Mucosa of rectum (tissue), 2 donors: ENCODE data around the gene C10orf67.
"Not testable (repeated sequence)": the region's sequence is repeated elsewhere in the genome, so short reads cannot be mapped to it uniquely, and the experiment has no call there.

Source experiments
- H3K27ac ChIP-seq, 2 donors: one replicate each; pipeline ENCODE4 v1.7.0; 2013; ENCODE audit warnings: inconsistent platforms in 2 of 2, low read depth in 2 of 2, low read length in 2 of 2
- H3K27me3 ChIP-seq, 2 donors: one replicate each; pipeline ENCODE4 v1.7.0; 2013; ENCODE audit warnings: low read length in 2 of 2; ENCODE audit not compliant: control insufficient read depth in 2 of 2, insufficient read depth in 2 of 2
- H3K36me3 ChIP-seq, 2 donors: one replicate each; pipeline ENCODE4 v1.7.0; 2013; ENCODE audit warnings: low read length in 2 of 2; ENCODE audit not compliant: control insufficient read depth in 2 of 2, insufficient read depth in 2 of 2
- H3K4me1 ChIP-seq, 2 donors: one replicate each; pipeline ENCODE4 v1.7.0; 2013; ENCODE audit warnings: low read length in 2 of 2, mild to moderate bottlenecking in 1 of 2; ENCODE audit not compliant: control insufficient read depth in 2 of 2, insufficient read depth in 2 of 2
- H3K4me3 ChIP-seq, 2 donors: one replicate each; pipeline ENCODE4 v1.7.0; 2013; ENCODE audit warnings: low read length in 2 of 2
- H3K9ac ChIP-seq, 2 donors: one replicate each; pipeline ENCODE4 v1.7.0; 2013; ENCODE audit warnings: low read length in 2 of 2, low read depth in 1 of 2, mild to moderate bottlenecking in 1 of 2
- H3K9me3 ChIP-seq, 2 donors: one replicate each; pipeline ENCODE4 v1.7.0; 2013; ENCODE audit warnings: low read length in 2 of 2; ENCODE audit not compliant: control insufficient read depth in 2 of 2
- donor health status: healthy.
- donor health status: Normal muscosa, but diverticular disease.

Gene C10orf67

GRCh38 chr10:23362879-23363792 lies 18.5 kb upstream of the C10orf67 start:
- no peaks in the 10 kb centered on the region for H3K27me3 ChIP-seq
- H3K4me1 ChIP-seq: no peaks in the 10 kb centered on the region
- H3K9ac ChIP-seq: no peak overlapping the region
- H3K27ac ChIP-seq: no peak overlapping the region
- H3K36me3 ChIP-seq: no peaks in the 10 kb centered on the region
- no peak overlapping the region for H3K4me3 ChIP-seq
- H3K9me3 ChIP-seq: no peaks in the 10 kb centered on the region

GRCh38 chr10:23362069-23362830 lies 17.7 kb upstream of the C10orf67 start:
- H3K9ac ChIP-seq: no peak overlapping the region
- H3K9me3 ChIP-seq: no peaks in the 10 kb centered on the region
- H3K36me3 ChIP-seq: no peaks in the 10 kb centered on the region
- H3K27ac ChIP-seq: no peak overlapping the region
- H3K4me1 ChIP-seq: no peaks in the 10 kb centered on the region
- no peak overlapping the region for H3K4me3 ChIP-seq
- no peaks in the 10 kb centered on the region for H3K27me3 ChIP-seq

- H3K9me3 ChIP-seq: no peaks in the 10 kb centered on the region
- H3K27ac ChIP-seq: no peak overlapping the region
- no peaks in the 10 kb centered on the region for H3K36me3 ChIP-seq
- no peaks in the 10 kb centered on the region for H3K27me3 ChIP-seq
- no peak overlapping the region for H3K9ac ChIP-seq
- no peaks in the 10 kb centered on the region for H3K4me1 ChIP-seq
- no peak overlapping the region for H3K4me3 ChIP-seq
Observed at GRCh38 chr10:23361665-23362064, 17.1 kb upstream of the C10orf67 start.

GRCh38 chr10:23359692-23360380 lies 15.2 kb upstream of the C10orf67 start:
- Histone ChIP-seq H3K9me3 (no peaks in the 10 kb centered on the region), H3K27ac (no peak overlapping the region), H3K36me3 (no peaks in the 10 kb centered on the region), H3K4me1 (peaks cover 0 to 5% of the 10 kb centered on the region in 2 donors), H3K9ac (no peak overlapping the region), H3K27me3 (no peaks in the 10 kb centered on the region), H3K4me3 (no peak overlapping the region)

GRCh38 chr10:23358357-23358756 lies 13.8 kb upstream of the C10orf67 start:
- Histone ChIP-seq H3K27ac (no peak overlapping the region), H3K4me1 (peaks cover 0 to 6% of the 10 kb centered on the region in 2 donors), H3K4me3 (no peak overlapping the region), H3K27me3 (no peaks in the 10 kb centered on the region), H3K9ac (no peak overlapping the region), H3K36me3 (no peaks in the 10 kb centered on the region), H3K9me3 (no peaks in the 10 kb centered on the region)

- H3K9ac ChIP-seq: no peak overlapping the region
- no peaks in the 10 kb centered on the region for H3K27me3 ChIP-seq
- peak overlapping the region in 1 of 2 donors; percentile 3 for H3K27ac ChIP-seq
- no peaks in the 10 kb centered on the region for H3K9me3 ChIP-seq
- peaks cover 0 to 6% of the 10 kb centered on the region in 2 donors for H3K4me1 ChIP-seq
- H3K4me3 ChIP-seq: no peak overlapping the region
- H3K36me3 ChIP-seq: no peaks in the 10 kb centered on the region
Observed at GRCh38 chr10:23354630-23355279, 10.2 kb upstream of the C10orf67 start.

GRCh38 chr10:23351926-23352519 lies 7.4 kb upstream of the C10orf67 start:
- peaks cover 0 to 6% of the 10 kb centered on the region in 2 donors for H3K4me1 ChIP-seq
- H3K27me3 ChIP-seq: no peaks in the 10 kb centered on the region
- no peaks in the 10 kb centered on the region for H3K36me3 ChIP-seq
- no peak overlapping the region for H3K9ac ChIP-seq
- no peak overlapping the region for H3K27ac ChIP-seq
- no peak overlapping the region for H3K4me3 ChIP-seq
- H3K9me3 ChIP-seq: no peaks in the 10 kb centered on the region

- H3K27ac ChIP-seq, H3K9ac ChIP-seq, H3K9me3 ChIP-seq, H3K27me3 ChIP-seq, H3K36me3 ChIP-seq, H3K4me3 ChIP-seq, H3K4me1 ChIP-seq: not testable (repeated sequence)
Observed at GRCh38 chr10:23350706-23351105, 6.1 kb upstream of the C10orf67 start.

GRCh38 chr10:23345861-23346260 lies 1.3 kb upstream of the C10orf67 start:
- H3K4me1 ChIP-seq: peaks cover 5 to 6% of the 10 kb centered on the region in 2 donors
- H3K27ac ChIP-seq: no peak overlapping the region
- no peaks in the 10 kb centered on the region for H3K36me3 ChIP-seq
- no peak overlapping the region for H3K9ac ChIP-seq
- H3K4me3 ChIP-seq: no peak overlapping the region
- H3K27me3 ChIP-seq: peaks cover 2 to 3% of the 10 kb centered on the region in 2 donors
- no peaks in the 10 kb centered on the region for H3K9me3 ChIP-seq
